ENCODE data around the gene CCDC12. TPM values are rescaled to one million over a fixed set of nuclear protein-coding genes. Genes with fewer than 3 reads are reported as not detected.

Gene CCDC12
- total RNA-seq, 4 donors from 2014 or later: 64.6 to 101 (median 82.5) TPM

DNA sequence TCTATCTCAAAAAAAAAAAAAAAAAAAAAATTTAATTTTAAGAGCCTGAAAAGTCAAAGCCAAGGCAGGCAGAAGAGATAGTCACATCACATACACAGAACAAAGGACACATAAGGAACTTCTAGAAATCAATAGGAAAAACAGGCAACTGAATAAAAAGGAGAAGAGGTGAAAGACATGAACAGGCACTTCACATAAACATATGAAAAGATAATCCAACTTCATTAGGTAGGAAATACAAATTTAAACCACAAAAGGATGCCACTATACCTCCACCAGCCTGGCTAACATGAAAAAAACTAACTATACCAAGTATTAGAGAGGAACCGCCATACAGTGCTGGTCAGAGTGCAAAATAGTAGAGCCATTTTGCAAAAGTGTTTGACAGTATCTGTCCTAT lies 14.1 kb downstream of the CCDC12 start:
- no peak for TF ChIP-seq POLR2A (IDR thresholded peaks at IDR 0.05)
- TF ChIP-seq, protein P1, sequence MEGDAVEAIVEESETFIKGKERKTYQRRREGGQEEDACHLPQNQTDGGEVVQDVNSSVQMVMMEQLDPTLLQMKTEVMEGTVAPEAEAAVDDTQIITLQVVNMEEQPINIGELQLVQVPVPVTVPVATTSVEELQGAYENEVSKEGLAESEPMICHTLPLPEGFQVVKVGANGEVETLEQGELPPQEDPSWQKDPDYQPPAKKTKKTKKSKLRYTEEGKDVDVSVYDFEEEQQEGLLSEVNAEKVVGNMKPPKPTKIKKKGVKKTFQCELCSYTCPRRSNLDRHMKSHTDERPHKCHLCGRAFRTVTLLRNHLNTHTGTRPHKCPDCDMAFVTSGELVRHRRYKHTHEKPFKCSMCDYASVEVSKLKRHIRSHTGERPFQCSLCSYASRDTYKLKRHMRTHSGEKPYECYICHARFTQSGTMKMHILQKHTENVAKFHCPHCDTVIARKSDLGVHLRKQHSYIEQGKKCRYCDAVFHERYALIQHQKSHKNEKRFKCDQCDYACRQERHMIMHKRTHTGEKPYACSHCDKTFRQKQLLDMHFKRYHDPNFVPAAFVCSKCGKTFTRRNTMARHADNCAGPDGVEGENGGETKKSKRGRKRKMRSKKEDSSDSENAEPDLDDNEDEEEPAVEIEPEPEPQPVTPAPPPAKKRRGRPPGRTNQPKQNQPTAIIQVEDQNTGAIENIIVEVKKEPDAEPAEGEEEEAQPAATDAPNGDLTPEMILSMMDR (IDR thresholded peaks at IDR 0.05): no peak
- intact Hi-C loops (cut with DNase I; ENCODE audit: low total_unique reads): no loop called here
- 94 to 100% methylated on average over 1 of the region's 1 CpG for WGBS, 2 donors
- no peak overlapping the region for H3K4me3 ChIP-seq (ENCODE audit: low read depth, poor library complexity, severe bottlenecking)
- no peak for DNase-seq (ENCODE audit: low spot score in 2 of 2)

DNA sequence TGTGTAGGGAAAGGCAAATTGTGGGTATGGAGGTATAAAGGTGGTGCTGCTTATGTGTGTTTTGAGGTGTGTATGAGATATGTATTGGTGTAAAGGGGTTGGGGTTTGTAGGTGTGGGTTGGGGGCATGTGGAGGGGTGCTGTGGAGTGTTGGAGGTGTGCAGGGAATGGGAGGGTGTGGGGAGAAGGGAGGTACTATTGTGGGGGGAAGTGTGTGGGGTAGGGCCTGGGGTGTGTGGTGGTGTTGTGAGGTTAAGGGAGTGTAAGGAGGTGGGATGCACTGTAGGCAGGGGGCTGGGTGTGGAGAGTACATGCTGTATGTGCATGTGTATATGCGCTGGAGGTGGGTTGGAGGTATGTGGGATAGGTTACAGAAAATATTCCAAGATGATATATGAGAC lies 15.7 kb downstream of the CCDC12 start:
- intact Hi-C loops (cut with DNase I; ENCODE audit: low total_unique reads): no loop called here
- no peak for TF ChIP-seq POLR2A (IDR thresholded peaks at IDR 0.05)
- TF ChIP-seq, protein P1 (IDR thresholded peaks at IDR 0.05): no peak
- 76 to 81% methylated on average over 1 of the region's 1 CpG for WGBS, 2 donors
- no peak overlapping the region for H3K4me3 ChIP-seq (ENCODE audit: low read depth, poor library complexity, severe bottlenecking)
- DNase-seq (ENCODE audit: low spot score in 2 of 2): no peak

DNA sequence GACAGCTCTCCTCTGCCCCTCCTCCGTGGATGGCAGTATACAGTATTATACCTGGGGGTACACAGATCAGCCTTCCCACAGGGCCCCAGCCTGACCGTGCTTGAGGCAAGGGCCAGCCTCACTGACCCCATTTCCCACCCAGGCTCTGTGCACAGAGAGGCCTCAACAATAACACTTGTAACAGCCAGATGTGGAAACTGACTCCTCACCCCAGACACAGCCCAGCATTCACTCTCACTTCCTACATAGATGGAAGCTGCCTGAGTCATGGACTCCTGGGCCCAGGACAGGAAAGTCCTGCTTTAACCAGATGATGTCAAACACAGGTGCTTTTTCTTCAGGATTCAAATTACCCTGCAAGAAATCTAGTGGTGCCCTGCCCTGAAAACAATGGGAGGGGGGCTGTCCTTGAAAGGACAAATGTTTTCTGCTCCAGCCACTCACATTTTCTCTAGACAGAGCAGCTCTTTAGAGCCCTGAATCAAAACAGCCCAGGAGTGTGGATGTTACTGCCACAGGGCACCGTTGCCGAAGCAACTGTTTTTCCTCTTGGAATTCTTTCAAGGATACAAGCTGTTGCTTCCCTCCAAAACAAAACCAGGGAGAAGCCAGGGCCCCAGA lies 16.4 kb downstream of the CCDC12 start:
- intact Hi-C loops (cut with DNase I; ENCODE audit: low total_unique reads): no loop called here
- H3K4me3 ChIP-seq (ENCODE audit: low read depth, poor library complexity, severe bottlenecking): no peak overlapping the region
- DNase-seq (ENCODE audit: low spot score in 2 of 2): no peak
- TF ChIP-seq POLR2A (IDR thresholded peaks at IDR 0.05): no peak
- TF ChIP-seq, protein P1 (IDR thresholded peaks at IDR 0.05): no peak
- 30 to 36% methylated on average over 4 of the region's 4 CpGs for WGBS, 2 donors

DNA sequence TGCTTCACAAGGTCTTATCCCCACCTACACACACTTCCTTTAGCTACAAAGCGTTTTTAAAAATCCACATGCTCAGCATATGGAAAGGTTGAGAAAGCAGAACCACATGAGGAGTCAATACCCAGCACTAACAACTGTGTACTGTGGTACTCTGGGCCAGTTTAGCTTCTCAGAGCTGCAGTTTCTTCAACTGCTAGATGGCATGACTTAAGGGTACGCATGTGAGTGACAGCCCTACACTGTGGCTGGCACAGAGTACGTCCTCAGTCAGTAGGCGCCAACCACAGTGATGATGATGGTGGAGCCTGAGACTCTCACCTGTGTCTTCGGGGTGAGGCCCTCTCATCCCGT lies 17.4 kb downstream of the CCDC12 start:
- intact Hi-C loops (cut with DNase I; ENCODE audit: low total_unique reads): no loop called here
- 76 to 80% methylated on average over 6 of the region's 6 CpGs for WGBS, 2 donors
- DNase-seq (ENCODE audit: low spot score in 2 of 2): no peak
- H3K4me3 ChIP-seq (ENCODE audit: low read depth, poor library complexity, severe bottlenecking): no peak overlapping the region
- TF ChIP-seq, protein P1 (IDR thresholded peaks at IDR 0.05): no peak
- TF ChIP-seq POLR2A (IDR thresholded peaks at IDR 0.05): no peak

DNA sequence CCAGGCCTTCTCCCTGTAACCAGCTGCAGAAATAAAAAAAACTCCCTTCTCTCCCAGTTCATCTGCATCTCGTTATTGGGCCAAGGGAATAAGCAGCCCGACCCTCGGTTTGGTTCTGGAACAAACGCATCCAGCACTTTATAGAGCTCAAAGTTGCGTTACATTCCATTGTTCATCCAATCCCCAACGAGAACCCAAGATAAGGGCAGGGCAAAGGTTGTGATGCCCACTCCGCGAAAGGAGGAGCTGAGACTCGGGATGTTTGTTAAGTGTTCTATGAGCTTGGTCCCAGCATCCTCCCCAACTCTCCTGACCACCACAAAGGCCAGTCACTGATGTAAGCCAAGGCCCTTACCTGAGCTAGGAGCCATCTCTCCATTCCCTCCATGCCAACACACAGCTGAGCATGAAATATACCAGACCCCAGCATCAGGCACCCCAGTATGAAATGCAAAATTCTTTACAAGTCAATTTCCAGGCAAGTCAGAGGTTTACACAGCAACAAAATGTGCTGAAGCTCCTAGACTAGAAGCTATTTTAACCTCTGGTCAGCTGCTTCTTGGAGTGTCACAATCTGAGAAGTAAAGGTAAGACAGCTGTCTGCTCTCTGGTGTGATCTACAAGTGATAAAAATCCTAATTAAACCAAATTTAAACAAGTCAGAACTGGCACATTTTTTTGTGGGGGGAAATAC lies 17.9 kb downstream of the CCDC12 start:
- intact Hi-C loops (cut with DNase I; ENCODE audit: low total_unique reads): no loop called here
- 83% methylated on average over 9 of the region's 9 CpGs for whole genome bisulfite sequencing, 2 donors
- no peak overlapping the region for H3K4me3 ChIP-seq (ENCODE audit: low read depth, poor library complexity, severe bottlenecking)
- TF ChIP-seq POLR2A (IDR thresholded peaks at IDR 0.05): no peak
- TF ChIP-seq, protein P1 (IDR thresholded peaks at IDR 0.05): no peak
- no peak for DNase-seq (ENCODE audit: low spot score in 2 of 2)

Measured in lower leg skin (tissue), 4 donors.